Bone marrow (tissue), 2 donors: Measurements from ENCODE around the gene TAF1B.
"Not testable (repeated sequence)": the region's sequence is repeated elsewhere in the genome, so short reads cannot be mapped to it uniquely, and the experiment has no call there.

Source experiments
- DNase-seq, 2 donors: peaks; one replicate each; lab custom pipeline; 2025; lab: John Stamatoyannopoulos, UW

TAF1B gene

DNA sequence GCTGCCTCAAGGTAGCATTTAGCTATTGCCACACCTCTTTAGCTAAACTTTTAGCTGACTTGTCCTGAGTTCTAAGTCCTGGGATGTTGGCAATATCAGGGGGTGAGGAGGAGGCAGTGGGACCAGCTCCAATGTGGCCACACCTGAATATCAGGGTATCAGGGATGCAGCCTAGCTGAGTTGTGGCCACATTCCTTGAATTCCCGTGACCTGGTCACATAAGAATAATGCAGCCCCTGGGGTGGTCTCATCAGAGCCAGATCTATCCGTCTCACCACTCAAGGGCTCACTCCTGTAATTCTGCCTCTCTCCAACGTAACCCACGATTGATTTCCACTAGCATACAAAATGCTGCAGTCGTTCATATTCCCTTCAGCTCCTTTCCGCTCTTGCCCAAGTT, 11.6 kb upstream of the TAF1B start:
- DNase-seq, result no peak

DNA sequence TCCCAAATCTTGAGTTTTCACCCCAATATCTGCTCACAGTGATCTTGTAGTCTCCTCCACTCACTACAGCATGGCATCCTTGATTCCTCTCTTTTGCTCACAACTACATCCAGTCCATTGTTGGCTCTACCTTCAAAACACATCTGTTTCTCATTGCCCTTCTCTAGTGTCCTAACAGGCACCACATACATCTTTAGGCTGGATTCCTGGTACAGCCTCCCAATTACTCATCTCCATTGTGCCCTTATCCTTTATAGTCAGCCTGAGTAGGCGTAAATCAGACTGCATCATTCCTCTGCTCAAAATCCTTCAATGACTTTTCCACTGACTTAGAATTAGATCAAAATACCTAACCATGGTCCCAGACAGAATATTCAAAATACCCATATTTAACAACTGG, 10.7 kb upstream of the TAF1B start:
- no peak for DNase-seq

DNA sequence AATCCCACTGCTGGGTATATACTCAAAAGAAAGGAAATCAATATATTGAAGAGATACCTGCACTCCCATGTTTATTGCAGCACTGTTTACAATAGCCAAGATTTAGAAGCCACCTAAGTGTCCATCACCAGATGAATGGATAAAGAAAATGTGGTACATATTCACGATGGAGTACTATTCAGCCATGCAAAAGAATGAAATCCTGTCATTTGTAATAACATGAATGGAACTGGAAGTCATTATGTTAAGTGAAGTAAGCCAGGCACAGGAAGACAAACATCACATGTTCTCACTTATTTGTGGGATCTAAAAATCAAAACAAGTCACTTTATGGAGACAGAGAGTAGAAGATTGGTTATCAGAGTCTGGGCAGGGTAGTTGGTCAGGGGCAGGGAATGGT, 8.2 kb upstream of the TAF1B start:
- DNase-seq, result not testable (repeated sequence)

DNA sequence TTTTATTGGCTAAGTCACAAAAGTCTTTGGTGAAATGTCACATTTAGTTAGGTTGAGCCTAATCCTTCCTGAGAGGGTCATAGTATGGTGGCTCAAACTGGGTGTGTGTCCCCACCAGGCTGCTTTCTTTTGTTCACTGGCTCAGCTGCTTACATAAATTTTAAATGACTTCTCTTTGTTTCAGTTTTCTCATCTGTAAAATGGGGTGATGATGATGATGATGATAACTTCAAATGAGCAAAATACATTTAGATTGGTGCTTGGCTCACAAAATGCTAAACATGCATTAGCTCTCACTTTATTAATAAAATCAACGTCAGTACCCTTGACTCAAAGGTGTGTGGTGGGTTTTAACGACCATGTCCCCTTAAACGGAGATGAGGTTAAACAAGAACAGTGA, 7.2 kb upstream of the TAF1B start:
- DNase-seq, result no peak

DNA sequence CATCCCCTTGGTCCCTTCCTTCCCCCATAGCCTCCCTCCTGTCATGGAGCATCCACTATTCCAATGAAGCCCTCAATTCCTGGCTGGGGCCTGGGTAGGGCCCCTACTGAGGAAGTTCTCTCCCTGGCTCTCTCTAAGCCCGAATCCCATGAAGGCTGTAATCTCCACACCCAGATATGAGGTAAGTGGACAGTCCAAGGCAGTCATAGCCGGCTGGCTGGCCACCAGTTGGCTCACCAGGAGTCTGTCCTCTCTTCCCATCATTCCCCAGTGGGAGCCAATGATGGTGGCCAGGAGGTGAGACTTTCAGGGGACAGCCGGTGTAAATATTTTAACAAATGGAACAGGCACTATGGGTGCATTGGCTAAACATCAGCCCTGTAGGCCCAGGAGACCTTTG, 6.8 kb upstream of the TAF1B start:
- DNase-seq, result no peak

DNA sequence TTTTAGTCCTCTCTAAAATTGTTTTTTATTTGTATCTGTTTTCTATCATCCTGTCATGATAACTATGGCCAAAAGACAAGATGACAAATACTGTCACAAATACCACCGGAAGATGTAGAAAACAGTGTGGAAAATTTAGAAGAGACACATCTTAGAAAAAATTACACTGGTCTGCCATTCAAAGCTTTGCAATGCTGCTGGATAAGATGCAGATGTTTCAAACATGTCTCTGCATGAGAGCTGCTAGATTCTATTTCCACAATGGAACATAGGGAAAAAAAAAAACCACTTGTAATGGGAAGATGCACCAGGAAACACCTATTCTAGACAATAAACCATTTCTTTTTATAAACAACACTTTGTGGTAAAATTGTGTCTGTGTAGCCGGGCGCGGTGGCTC, 5.8 kb upstream of the TAF1B start:
- no peak for DNase-seq

DNA sequence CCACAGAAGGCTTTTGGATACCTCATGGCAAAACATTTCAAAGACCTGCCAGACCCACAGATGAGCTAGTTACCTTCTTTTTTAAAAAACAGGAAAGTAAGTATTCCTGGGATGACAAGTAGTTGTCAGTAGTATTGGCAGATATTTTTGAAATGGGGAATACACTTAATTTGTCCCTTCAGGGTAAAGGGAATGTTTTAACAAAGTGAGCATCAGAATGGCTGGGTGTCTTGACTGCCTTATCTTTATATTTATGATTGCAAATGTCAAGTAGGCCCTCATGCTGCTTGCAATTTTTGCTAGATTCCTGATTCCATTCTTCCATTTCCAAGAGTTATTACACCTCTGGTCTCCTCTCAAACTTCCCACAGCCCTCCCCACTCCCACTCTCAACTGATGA, 4.9 kb upstream of the TAF1B start:
- no peak for DNase-seq

DNA sequence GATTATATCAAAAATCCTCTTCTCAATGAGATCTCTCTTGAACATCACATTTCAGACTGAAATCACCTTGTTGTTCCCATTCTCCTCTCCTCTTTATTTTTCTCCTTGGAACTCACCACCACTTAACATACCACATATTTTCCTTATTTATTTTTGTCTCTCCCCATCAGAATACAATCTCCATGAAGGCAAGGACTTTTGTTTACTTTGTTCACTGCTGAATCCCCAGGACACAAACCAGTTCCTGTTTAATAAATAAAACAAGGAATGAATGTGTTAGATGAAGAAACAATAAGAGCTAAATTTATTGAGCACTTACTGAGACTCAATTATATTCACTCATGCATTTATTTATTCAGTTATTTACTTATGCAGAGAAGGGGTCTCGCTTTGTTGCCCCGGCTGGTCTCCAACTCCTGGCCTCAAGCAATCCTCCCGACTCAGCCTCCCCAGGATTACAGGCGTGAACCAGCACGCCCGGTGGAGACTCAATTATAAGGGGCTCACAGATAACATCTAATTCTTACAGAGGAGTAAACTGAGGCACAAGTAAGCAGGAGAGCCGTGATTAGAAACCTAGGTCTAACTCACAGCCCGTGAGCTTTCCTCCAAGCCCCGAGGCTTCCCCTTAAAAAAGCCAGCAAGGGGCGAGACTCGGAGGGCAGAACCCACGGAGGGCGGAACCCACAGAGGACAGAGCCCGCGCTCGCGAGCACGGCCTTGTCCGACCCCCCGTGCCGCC, 616 bp upstream of the TAF1B start:
- DNase-seq, result no peak

DNA sequence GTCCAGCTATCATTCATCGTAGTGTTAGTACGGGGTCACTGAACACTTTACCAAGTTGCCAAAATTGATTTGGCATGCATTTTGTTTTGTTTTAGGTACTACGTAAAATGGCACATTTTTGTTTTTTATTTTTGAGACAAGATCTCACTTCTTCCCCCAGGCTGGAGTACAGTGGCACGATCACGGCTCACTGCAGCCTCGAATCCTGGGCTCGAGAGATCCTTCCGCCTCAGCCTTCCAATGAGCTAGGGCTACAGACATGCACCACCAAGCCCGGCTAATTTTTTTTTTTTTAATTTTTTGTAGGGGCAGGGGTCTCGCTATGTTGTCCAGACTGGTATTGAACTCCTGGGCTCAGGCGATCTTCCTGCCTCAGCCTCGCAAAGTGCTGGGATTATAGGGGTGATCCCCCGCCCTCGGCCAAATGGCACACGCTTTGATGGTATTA, 786 bp downstream of the TAF1B start:
- no peak for DNase-seq

DNA sequence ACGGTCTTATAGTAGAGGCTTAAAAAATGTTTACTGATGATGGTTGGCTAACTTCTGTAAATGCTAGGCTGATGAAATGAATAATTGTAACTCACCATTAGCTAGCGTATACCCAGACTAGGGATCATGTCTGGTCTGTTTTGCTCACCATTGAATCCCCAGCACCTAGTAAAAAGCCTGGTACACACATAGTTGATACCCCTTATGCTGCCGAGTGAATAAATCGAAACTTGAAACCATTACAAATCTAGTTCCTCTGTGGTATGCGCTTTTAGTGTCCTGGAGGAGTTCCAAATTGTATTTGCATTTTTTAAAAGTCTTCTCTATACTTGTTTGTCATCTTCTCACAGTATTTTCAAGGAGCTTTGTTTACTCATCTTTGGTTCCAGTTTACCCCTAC, 1.3 kb downstream of the TAF1B start:
- no peak for DNase-seq

DNA sequence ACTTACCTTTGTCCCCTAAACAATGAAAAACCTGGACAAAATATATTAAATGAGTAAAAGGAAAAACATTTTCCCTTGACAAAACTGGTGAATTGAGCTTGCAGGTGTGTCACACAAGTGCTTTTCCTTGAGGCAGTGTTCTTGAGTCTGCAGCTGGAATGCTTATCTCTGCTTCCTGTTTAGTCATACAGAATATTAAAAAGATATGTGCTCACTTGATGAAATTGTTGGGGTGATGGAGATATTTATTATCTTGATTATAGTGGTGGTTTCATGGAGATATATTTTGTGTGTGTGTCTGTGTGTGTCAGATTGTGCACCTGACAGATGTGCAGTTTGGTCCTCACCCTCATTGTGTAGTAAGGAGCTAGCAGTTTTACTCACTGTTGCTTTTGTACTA, 3.3 kb downstream of the TAF1B start:
- DNase-seq, result no peak

DNA sequence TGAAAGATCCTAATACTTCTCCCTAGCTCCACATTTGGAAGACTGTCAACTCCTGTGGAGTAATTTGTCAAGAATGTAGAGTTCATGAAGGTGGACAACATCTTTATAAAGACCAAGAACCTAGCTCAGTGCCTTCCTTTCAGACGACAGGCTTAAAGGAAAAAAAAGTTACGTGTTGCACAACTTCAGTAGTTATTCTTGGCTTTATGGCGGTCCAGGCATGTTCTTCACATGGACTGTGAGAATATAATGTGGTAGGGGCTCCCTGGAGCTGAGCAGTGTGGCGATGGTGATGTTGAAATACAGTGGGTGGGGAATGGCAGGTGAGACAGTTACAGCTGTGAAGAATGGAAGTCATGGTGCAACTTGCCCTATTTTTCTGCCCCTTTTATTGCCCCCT, 3.9 kb downstream of the TAF1B start:
- DNase-seq, result no peak

DNA sequence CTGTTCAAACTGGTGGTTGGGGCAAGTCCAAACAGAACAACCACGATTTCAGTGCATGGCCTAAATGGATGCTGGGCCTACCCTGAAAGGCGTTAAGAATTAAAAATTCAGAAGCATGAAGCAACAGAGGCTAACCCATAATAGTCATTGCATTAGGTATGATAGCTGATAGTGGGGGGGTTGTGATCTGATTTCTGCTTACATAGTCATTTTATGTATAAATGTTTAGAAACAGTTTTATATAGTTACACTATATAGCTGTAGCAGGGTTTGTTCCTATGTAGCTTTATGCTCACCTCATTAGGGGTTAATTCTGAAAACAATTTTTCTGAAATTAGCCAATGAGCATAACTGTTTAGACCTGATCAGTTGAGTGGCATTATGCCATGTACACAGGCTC, 9.6 kb downstream of the TAF1B start:
- DNase-seq, result no peak

DNA sequence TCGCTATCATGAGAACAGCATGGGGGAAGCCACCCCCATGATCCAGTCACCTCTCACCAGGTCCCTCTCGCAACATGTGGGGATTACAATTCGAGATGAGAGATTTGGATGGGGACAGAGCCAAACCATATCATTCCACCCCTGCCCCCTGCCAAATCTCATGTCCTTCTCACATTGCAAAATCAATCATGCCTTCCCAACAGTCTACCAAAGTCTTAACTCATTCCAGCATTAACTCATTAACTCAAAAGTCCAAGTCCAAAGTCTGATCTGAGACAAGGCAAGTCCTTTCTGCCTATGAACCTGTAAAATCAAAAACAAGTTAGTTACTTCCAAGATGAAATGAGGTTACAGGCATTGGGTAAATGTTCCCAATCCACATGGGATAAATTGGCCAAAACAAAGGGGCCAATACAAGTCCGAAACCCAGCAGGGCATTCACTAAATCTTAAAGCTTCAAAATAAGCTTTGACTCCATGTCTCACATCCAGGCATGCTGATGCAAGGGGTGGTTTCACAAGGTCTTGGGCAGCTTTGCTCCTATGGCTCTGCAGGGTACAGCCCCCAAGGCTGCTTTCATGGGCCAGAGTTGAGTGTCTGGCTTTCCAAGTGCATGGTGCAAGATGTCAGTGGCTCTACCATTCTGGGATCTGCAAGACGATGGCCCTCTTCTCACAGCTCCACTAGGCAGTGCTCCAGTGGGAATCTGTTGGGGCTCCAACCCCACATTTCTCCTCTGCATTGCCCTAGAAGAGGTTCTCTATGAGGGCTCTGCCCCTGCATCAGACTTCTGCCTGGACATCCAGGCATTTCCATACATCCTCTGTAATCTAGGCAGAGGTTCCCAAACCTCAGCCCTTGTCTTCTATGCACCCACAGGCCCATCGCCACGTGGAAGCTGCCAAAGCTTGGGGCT, 14.8 kb downstream of the TAF1B start:
- no peak for DNase-seq

DNA sequence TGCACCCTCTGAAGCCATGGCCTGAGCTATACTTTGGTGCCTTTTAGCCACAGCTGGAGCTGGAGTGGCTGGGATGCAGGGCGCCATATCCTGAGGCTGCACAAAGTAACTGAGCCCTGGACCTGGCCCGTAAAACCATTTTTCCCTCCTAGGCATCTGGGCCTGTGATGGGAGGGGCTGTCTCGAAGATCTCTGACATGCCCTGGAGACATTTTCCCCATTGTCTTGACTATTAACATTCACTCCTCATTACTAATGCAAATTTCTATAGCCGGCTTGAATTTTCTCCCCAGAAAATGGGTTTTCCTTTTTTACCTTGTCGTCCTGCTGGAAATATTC, 15.4 kb downstream of the TAF1B start:
- DNase-seq, result no peak

DNA sequence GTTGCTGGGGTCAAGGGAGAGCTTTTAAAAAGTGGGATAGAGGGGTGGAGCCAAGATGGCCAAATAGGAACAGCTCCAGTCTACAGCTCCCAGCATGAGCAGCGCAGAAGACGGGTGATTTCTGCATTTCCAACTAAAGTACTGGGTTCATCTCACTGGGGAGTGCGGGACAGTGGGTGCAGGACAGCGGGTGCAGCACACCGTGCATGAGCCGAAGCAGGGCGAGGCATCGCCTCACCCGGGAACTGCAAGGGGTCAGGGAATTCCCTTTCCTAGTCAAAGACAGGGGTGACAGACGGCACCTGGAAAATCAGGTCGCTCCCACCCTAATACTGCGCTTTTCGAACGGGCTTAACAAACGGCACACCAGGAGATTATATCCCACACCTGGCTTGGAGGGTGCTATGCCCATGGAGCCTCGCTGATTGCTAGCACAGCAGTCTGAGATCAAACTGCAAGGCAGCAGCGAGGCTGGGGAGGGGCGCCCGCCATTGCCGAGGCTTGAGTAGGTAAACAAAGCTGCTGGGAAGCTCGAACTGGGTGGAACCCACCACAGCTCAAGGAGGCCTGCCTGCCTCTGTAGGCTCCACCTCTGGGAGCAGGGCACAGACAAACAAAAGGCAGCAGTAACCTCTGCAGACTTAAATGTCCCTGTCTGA, 17.8 kb downstream of the TAF1B start:
- DNase-seq, result not testable (repeated sequence)

DNA sequence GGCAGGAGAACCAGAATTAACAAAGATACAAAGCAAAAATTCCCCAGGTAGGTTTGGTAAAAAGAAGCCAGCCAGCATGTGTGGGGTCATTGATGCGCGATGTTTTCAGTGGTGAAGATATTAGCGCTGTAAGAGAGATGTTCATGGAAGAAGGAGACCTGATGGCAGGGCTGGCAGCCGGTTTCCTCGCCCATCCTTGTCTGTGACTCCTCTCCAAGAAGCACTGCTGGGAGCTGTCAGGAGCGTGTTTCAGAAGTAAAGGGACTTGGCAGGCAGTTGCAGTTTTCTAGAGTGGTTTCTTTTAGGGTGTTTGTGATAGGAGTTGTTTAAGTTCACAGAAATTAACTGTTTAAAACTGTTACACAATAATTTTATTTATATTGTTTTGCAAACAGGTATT, 24.6 kb downstream of the TAF1B start:
- DNase-seq, result no peak

DNA sequence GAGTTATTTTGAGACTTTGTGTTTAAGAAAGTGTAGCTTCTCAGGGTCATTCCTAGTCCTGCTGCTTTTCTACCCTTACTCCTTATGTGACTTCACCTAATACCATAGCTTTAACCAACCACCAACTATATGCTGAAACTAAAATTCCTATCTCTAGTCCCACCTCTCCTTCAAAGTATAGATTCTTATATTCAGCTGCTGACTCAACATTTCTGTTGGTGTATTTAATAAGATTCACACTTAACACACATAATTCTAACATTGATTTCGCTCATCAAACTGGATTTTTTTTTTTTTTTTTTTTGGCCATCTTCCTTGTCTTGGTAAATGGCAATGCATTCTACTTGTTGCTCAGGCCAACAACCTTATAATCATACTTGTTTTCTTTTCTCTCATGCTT, 30.1 kb downstream of the TAF1B start:
- DNase-seq, result no peak

DNA sequence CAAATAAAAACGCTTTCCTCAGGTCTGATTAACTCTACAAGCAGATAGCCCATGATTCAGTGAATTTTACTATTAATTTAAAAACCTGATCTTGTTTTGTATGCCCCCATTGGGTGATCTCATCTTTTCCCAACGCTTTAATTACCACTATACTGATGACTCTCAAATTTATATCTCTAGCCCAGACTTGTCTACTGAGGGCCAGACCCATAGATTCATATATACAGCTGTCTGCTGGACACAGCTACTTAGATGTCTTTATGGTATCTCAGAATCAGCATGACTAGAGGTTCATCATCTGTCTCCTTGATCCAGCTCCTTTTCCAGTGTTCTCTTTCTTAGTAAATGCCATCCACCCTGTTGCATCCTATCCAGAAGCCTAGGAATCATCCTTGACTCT, 33.8 kb downstream of the TAF1B start:
- DNase-seq, result no peak

DNA sequence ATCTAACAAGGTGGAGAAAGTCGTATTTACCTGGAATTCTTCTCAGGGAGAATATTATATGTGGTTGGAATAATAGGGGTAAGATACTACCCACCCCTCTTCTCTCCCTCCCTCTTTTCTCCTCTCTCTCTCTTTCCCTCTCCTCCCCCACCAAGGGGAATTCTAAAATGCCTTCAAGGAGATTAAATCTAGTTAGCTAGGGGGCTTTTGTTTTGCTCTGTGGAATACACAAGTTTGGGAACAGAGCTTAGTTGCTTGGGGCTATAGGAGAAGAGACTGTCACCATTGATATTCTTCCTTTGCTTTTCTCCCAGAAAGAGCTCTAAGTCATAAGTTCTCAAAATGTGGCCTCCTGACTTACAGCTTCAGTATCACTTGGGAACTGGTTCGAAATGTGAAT, 34.5 kb downstream of the TAF1B start:
- no peak for DNase-seq

DNA sequence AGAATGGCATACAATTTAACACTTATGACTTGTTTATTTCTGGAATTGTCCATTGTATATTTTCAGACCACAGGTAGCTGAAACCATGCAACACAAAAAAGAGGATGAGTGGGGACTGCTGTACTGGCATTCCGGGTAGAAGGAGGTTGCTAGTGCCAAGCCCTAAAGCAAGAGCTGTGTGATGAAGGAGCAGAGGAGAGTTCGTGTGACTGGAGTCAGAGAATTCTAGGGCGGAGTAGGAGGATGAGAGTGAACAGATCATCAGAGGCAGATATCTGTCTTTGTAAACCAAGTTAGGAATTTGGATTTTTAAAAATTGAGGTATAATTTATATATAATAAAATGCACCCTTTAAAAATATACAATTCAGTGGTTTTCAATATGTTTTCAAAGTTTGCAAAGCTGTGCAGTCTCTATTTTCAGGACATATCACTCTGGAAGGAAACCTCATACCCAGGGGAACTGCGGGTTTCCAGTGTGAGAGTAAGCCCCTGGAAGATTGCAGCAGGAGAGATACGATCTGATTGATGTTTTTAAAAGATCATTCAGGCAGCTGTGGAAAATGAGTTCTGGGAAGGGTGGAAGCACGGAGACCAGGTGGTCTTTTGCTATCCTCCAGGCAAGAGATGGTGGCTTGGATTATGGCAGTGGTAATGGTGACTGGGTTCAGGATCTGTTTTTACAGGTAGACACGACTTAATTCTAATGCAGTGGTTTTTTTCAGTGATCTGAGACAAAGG, 36.4 kb downstream of the TAF1B start:
- DNase-seq, result no peak

DNA sequence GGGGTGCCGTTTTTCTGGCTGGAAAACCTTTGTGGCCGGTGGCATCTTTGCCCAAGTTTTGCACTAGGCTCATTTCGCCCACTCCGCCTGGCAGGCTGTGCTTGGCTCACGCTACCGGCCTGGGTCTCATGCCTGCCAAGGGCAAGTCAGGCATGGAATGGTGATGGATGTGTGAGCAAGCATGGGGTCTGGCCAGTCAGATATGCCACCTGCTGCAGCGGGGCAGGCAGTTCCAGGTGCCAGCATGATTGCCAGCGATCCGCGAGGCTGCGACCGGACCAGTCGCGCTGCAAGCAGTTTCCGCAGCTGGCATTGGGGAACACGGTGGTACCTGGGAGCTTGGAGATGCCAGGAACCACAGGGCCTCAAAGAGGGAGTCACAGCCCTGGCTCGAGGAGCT, 40.6 kb downstream of the TAF1B start:
- DNase-seq, result no peak
